ENCODE data around the gene SSH2. TPM values are rescaled to one million over a fixed set of nuclear protein-coding genes. Genes with fewer than 3 reads are reported as not detected.

SSH2 gene
- total RNA-seq, 1 experiment from 2014 or later: 45.1 TPM

GRCh38 chr17:29614349-29615047 is 315.5 kb downstream of the SSH2 start:
- TF ChIP-seq CTCF (conservative IDR thresholded peaks at IDR 0.05) (no peak), EZH2 (IDR thresholded peaks at IDR 0.05; ENCODE audit: low read depth) (no peak)
- Histone ChIP-seq H3K4me3 (no peak overlapping the region), H3K27ac (no peak overlapping the region), H2AFZ (no peak overlapping the region), H3F3A (ENCODE audit: insufficient read depth, low read depth) (no peaks in the 10 kb centered on the region; the same call in 1 of the 2 replicates), H4K20me1 (ENCODE audit: insufficient read depth) (no peaks in the 10 kb centered on the region), H3K9me3 (ENCODE audit: insufficient read depth, low read depth) (no peaks in the 10 kb centered on the region), H3K27me3 (ENCODE audit: insufficient read depth, low read depth) (no peaks in the 10 kb centered on the region), H3K79me2 (ENCODE audit: low read depth) (no peaks in the 10 kb centered on the region), H3K4me2 (no peak overlapping the region), H3K9me2 (ENCODE audit: insufficient read depth) (no peaks in the 10 kb centered on the region), H3K4me1 (replicated peaks; ENCODE audit: insufficient read depth) (peaks cover 7% of the 10 kb centered on the region), H3K36me3 (ENCODE audit: low read depth) (no peaks in the 10 kb centered on the region)
- DNase-seq: no peak
- ChIA-PET POLR2A (ENCODE audit: unreplicated experiment) (no interaction called here), CTCF (no interaction called here)
- BruUV-seq (replicated peaks): TSS peak; percentile 47
- intact Hi-C loops (cut with micrococcal nuclease; ENCODE audit: unreplicated experiment): no loop called here

- Histone ChIP-seq H3K27ac (no peak overlapping the region), H3F3A (ENCODE audit: insufficient read depth, low read depth) (no peaks in the 10 kb centered on the region; the same call in 1 of the 2 replicates), H4K20me1 (ENCODE audit: insufficient read depth) (no peaks in the 10 kb centered on the region), H3K36me3 (ENCODE audit: low read depth) (no peaks in the 10 kb centered on the region), H2AFZ (no peak overlapping the region), H3K27me3 (ENCODE audit: insufficient read depth, low read depth) (no peaks in the 10 kb centered on the region), H3K9me2 (ENCODE audit: insufficient read depth) (no peaks in the 10 kb centered on the region), H3K9me3 (ENCODE audit: insufficient read depth, low read depth) (no peaks in the 10 kb centered on the region), H3K4me1 (replicated peaks; ENCODE audit: insufficient read depth) (peaks cover under 1% of the 10 kb centered on the region; the same call in 1 of the 2 replicates), H3K79me2 (ENCODE audit: low read depth) (no peaks in the 10 kb centered on the region), H3K4me3 (no peak overlapping the region), H3K4me2 (no peak overlapping the region)
- ChIA-PET POLR2A (ENCODE audit: unreplicated experiment) (no interaction called here), CTCF (no interaction called here)
- no TSS peak for BruUV-seq (replicated peaks)
- DNase-seq: no peak
- intact Hi-C loops (cut with micrococcal nuclease; ENCODE audit: unreplicated experiment): no loop called here
- TF ChIP-seq CTCF (conservative IDR thresholded peaks at IDR 0.05) (no peak), EZH2 (IDR thresholded peaks at IDR 0.05; ENCODE audit: low read depth) (no peak)
Measured at GRCh38 chr17:29613856-29614255, 316.2 kb downstream of the SSH2 start.

GRCh38 chr17:29613352-29613837 is 316.6 kb downstream of the SSH2 start:
- no peak overlapping the region for H3K4me2 ChIP-seq
- CTCF ChIA-PET: no interaction called here

More at GRCh38 chr17:29613352-29613837, 316.6 kb downstream of the SSH2 start:
- BruUV-seq (replicated peaks): no TSS peak
- no peaks in the 10 kb centered on the region; the same call in 1 of the 2 replicates for H3F3A ChIP-seq (ENCODE audit: insufficient read depth, low read depth)
- no peaks in the 10 kb centered on the region for H3K79me2 ChIP-seq (ENCODE audit: low read depth)
- no peak overlapping the region for H3K4me3 ChIP-seq
- no peaks in the 10 kb centered on the region for H3K4me1 ChIP-seq (replicated peaks; ENCODE audit: insufficient read depth)
- no peaks in the 10 kb centered on the region for H3K9me2 ChIP-seq (ENCODE audit: insufficient read depth)
- DNase-seq: no peak
- H3K27me3 ChIP-seq (ENCODE audit: insufficient read depth, low read depth): no peaks in the 10 kb centered on the region
- POLR2A ChIA-PET (ENCODE audit: unreplicated experiment): no interaction called here
- TF ChIP-seq CTCF (conservative IDR thresholded peaks at IDR 0.05) (no peak), EZH2 (IDR thresholded peaks at IDR 0.05; ENCODE audit: low read depth) (no peak)
- H2AFZ ChIP-seq: no peak overlapping the region
- H3K9me3 ChIP-seq (ENCODE audit: insufficient read depth, low read depth): no peaks in the 10 kb centered on the region
- intact Hi-C loops (cut with micrococcal nuclease; ENCODE audit: unreplicated experiment): no loop called here
- H3K27ac ChIP-seq: no peak overlapping the region
- no peaks in the 10 kb centered on the region for H3K36me3 ChIP-seq (ENCODE audit: low read depth)
- no peaks in the 10 kb centered on the region for H4K20me1 ChIP-seq (ENCODE audit: insufficient read depth)
